ENCODE data around the gene RPL9. TPM values are rescaled to one million over a fixed set of nuclear protein-coding genes. Genes with fewer than 3 reads are reported as not detected.

Gene RPL9
- total and polyA plus RNA-seq, 2 of the 8 experiments (the other 6 are each of a cell fraction or from before 2014, with no cell fraction given): 1,161 to 1,184 TPM

GRCh38 chr4:39476187-39476895, 17.6 kb upstream of the RPL9 start:
- Histone ChIP-seq H4K91ac (replicated peaks; ENCODE audit: insufficient read length, low read length) (no peak overlapping the region), H3K4ac (replicated peaks; ENCODE audit: insufficient read length, low read depth, low read length) (no peak overlapping the region), H3K36me3 (ENCODE audit: control insufficient read depth in 2 of 4, insufficient read depth in 4 of 4, low read length in 3 of 4) (peaks cover 3 to 17% (median 10%) of the 10 kb centered on the region in 4 experiments; a peak in 4 of 8 replicates), H3K9ac (replicated peaks in 1 of 4; ENCODE audit: extremely low read depth in 1 of 4, low read depth in 3 of 4, low read length in 3 of 4) (no peak overlapping the region), H3K79me2 (ENCODE audit: control insufficient read depth in 1 of 2, insufficient read depth in 2 of 2, low read length in 2 of 2) (no peaks in the 10 kb centered on the region), H2BK5ac (ENCODE audit: low read depth, low read length) (no peak overlapping the region), H3K56ac (replicated peaks; ENCODE audit: insufficient read length, low read depth, low read length) (no peak overlapping the region), H3K14ac (ENCODE audit: insufficient read length) (no peak overlapping the region), H4K5ac (ENCODE audit: insufficient read length, low read depth, low read length) (no peak overlapping the region), H2AK5ac (ENCODE audit: low read depth, low read length) (no peak overlapping the region), H3K23me2 (ENCODE audit: low read depth, low read length) (no peaks in the 10 kb centered on the region), H3K4me2 (ENCODE audit: insufficient read depth in 1 of 2, low read depth in 2 of 2, low read length in 2 of 2) (no peak overlapping the region), H2BK12ac (ENCODE audit: low read depth, low read length) (no peak overlapping the region), H4K8ac (ENCODE audit: extremely low read depth, insufficient read depth, low read length) (no peak overlapping the region), H3K4me3 (ENCODE audit: extremely low read depth in 1 of 4, insufficient read depth in 2 of 4, low read depth in 3 of 4, low read length in 4 of 4) (no peak overlapping the region), H3K27ac (ENCODE audit: low read depth, low read length) (no peak overlapping the region), H2BK20ac (ENCODE audit: low read length) (no peak overlapping the region), H3K18ac (ENCODE audit: extremely low read depth, low read length) (no peak overlapping the region), H4K20me1 (replicated peaks in 1 of 2; ENCODE audit: control insufficient read depth in 1 of 2, insufficient read depth in 2 of 2, low read length in 2 of 2) (no peaks in the 10 kb centered on the region), H3K9me3 (ENCODE audit: insufficient read depth in 2 of 2, low read depth in 1 of 2, low read length in 1 of 2) (no peaks in the 10 kb centered on the region), H2BK15ac (ENCODE audit: low read length) (no peak overlapping the region), H2BK120ac (replicated peaks; ENCODE audit: low read depth, low read length) (no peak overlapping the region), H3K79me1 (ENCODE audit: low read depth, low read length) (no peaks in the 10 kb centered on the region), H3K4me1 (replicated peaks in 1 of 4; ENCODE audit: control insufficient read depth in 3 of 4, insufficient read depth in 4 of 4, low read length in 3 of 4) (no peaks in the 10 kb centered on the region), H3K23ac (ENCODE audit: insufficient read length) (no peak overlapping the region), H3K27me3 (replicated peaks in 1 of 4; ENCODE audit: control insufficient read depth in 3 of 4, extremely low read depth in 1 of 4, insufficient read depth in 3 of 4, low read length in 3 of 4) (no peaks in the 10 kb centered on the region), H2AFZ (ENCODE audit: low read length) (no peak overlapping the region)
- DNase-seq (ENCODE audit: low read depth in 1 of 2, low spot score in 2 of 2) (no peak), FAIRE-seq (no peak)
- WGBS, 2 experiments (ENCODE audit: extremely low coverage in 1 of 2, insufficient coverage in 1 of 2, insufficient read length in 1 of 2, insufficient replicate concordance in 2 of 2, low coverage in 1 of 2, low lambda C conversion rate in 2 of 2, missing lambda C conversion rate in 1 of 2): 84% methylated on average over 5 of the region's 5 CpGs; no CpG with 5 or more reads in 1 of the 2 experiments
- POLR2A ChIA-PET (ENCODE audit: partially characterized antibody): interaction anchor here (1.7 to 4.3 kb wide), 2 partner anchors 13 to 17 kb away, joined by 4 to 15 read pairs; partner anchors contain the start of genes LIAS and RPL9
- CTCF ChIA-PET (ENCODE audit: partially characterized antibody): interaction anchor here (1.4 kb wide), 1 partner anchor 10 kb away, joined by 3 read pairs; no protein-coding TSS in a partner anchor
- TF ChIP-seq, protein P1, sequence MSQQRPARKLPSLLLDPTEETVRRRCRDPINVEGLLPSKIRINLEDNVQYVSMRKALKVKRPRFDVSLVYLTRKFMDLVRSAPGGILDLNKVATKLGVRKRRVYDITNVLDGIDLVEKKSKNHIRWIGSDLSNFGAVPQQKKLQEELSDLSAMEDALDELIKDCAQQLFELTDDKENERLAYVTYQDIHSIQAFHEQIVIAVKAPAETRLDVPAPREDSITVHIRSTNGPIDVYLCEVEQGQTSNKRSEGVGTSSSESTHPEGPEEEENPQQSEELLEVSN (IDR thresholded peaks at IDR 0.05): no peak
- no peak for TF ChIP-seq HDAC6 (IDR thresholded peaks at IDR 0.05; ENCODE audit: low read depth, low read length)
- TF ChIP-seq SP1 (IDR thresholded peaks at IDR 0.05; ENCODE audit: low read depth, low read length): no peak
- TF ChIP-seq HDAC2 (IDR thresholded peaks at IDR 0.05; ENCODE audit: borderline replicate concordance in 1 of 2, low read depth in 2 of 2, low read length in 2 of 2): no peak
- TF ChIP-seq TAF7 (optimal IDR thresholded peaks at IDR 0.05; ENCODE audit: borderline replicate concordance, low read depth, low read length): no peak
- TF ChIP-seq POLR2AphosphoS5 (IDR thresholded peaks at IDR 0.05; ENCODE audit: low read depth, low read length): no peak
- TF ChIP-seq TCF12 (IDR thresholded peaks at IDR 0.05; ENCODE audit: low read depth, low read length): no peak
- no peak for TF ChIP-seq BACH1 (IDR thresholded peaks at IDR 0.05; ENCODE audit: low read length)
- no peak for TF ChIP-seq CTBP2 (IDR thresholded peaks at IDR 0.05; ENCODE audit: borderline replicate concordance, insufficient read depth, insufficient read length, low read length)
- no peak for TF ChIP-seq NRF1 (IDR thresholded peaks at IDR 0.05; ENCODE audit: low read depth, low read length)
- no peak for TF ChIP-seq RFX5 (IDR thresholded peaks at IDR 0.05; ENCODE audit: borderline replicate concordance, low read depth, low read length)
- TF ChIP-seq YY1 (IDR thresholded peaks at IDR 0.05; ENCODE audit: low read depth, low read length): no peak
- TF ChIP-seq TAF1 (IDR thresholded peaks at IDR 0.05; ENCODE audit: low read depth, low read length): no peak

All from H1 (cell line).